Stimulated activated CD4-positive, alpha-beta T cell treated with anti-CD3 and anti-CD28 coated beads, TNF-alpha, amount 100 ng/mL, for 1 hour (primary cell): Measurements from ENCODE around the gene BRD8.

Experiments used
- DNase-seq, 3 donors: peaks; one replicate each; pipeline ENCODE4 v3.0.0-alpha.2; 2020; ENCODE audit warnings: low read depth in 3 of 3, low spot score in 1 of 3

Gene BRD8

DNA sequence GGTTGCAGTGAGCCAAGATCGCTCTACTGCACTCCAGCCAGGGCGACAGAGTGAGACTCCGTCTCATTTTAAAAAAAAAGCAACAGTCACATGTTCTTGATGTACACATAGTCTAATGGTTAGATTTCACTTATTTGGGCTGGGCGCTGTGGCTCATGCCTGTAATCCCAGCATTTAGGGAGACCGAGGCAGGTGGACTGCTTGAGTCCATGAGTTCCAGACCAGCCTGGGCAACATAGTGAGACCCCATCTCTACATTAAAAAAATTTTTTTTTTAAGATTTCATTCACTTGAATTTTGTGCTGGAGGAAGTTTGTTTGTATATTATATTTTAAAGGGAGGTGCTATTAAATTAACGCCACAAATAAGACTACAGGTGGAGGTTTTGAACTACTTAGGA is 72.7 kb downstream of the BRD8 start:
- no peak for DNase-seq

DNA sequence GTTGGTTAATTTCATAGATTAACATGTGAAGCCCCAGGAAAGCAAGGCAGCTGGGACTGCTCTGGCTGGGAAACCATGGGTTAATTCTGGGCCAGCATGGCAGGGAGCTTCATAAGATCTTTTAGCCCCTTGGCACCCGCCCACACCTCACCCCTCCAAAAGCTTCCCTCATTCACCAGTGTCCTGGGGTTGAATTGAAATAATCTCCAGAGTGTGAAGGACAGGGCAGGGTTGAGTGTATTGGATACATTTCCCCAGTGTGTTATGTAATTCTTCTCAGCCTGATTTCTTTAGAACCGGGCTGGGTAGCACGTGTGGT is 75.2 kb downstream of the BRD8 start:
- DNase-seq = no peak

DNA sequence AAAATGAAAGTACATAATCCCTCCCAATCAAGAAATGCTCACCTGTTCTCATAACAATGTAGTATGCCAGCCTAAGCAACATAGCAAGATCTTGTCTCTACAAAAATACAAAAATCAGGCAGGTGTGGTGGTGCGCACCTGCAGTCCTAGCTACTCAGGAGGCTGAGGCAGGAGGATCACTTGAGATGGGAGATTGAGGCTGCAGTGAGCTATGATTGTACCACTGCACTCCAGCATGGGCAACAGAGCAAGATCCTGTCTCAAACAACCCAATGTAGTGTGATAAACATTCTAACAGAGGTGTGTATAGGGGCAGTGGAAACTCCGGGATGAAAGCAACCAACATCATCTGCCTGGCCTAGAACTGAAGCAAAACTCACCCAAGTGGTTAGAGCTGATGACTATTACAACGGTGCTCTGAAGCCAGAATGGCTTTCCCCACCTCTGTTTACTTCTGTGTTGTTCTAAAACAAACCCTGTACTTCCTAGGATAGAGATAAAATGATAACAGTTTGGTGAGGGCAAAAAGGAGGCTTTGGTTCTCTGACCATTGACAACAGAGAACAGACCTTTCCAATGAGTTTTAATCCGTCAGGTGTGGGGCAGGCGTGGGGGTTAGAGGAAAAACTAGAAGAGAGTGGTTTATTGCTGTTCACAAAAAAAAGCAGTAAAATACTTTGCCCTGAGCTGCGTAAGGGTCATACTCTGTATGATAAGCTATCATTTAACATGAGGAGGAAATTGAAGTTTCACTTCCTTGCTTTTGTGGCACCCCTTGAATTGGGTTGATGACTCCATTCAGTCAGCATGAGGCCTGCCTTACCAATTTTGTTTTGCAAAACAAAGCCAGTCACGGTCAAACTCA is 75.7 kb downstream of the BRD8 start:
- DNase-seq = no peak

DNA sequence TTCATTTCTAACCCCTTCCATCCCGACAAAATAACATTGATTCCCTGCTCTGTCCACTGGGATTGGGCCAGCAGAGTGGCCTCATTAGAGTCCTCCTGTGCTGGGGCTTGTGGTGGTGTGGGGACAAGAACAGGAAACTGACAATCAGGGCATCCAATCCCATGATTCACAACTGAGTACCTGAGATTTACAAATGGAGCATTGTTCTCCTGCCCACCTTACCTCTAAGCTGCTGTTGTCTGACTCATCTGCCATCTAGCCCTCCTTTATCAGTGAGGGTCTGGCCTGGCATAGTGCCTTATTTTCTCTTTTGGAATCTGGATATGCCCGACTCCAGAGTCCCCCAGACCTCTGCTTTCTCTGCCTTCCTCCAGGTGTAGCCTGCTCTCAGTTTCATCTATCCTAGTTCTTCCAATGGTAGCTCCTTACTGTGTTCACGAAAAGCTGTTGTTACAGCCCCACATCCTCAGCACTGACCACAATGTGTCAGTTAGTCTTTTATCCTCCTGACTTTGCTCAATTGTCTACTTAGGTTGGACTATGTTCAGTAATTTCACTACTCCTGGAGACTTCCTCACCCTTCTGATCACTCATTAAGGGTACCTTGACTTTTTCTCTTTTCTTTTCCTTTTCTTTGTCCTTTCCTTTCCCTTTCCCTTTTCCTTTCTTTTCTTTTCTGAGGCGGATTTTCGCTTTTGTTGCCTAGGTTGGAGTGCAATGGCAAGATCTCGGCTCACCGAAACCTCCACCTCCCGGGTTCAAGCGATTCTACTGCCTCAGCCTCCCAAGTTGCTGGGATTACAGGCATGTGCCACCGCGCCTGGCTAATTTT is 81.2 kb downstream of the BRD8 start:
- DNase-seq = no peak

DNA sequence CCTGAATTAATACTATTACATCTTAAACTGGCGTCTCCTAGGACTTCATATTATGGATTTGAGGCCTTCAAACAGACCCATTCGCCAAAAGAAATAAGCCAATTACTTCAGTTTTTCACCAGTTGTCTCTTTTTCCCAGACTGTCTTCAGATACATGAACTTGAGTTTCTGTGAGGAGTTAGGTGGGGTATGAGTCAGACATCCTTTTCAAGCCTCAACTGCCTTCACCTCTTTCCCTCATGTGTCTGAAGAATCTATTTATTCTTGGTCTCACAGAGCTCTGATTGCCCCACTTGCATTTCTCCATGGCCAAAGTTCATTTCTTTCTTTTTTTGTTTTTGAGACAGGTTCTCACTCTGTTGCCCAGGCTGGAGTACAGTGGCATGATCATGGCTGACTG is 82.1 kb downstream of the BRD8 start:
- DNase-seq = no peak

DNA sequence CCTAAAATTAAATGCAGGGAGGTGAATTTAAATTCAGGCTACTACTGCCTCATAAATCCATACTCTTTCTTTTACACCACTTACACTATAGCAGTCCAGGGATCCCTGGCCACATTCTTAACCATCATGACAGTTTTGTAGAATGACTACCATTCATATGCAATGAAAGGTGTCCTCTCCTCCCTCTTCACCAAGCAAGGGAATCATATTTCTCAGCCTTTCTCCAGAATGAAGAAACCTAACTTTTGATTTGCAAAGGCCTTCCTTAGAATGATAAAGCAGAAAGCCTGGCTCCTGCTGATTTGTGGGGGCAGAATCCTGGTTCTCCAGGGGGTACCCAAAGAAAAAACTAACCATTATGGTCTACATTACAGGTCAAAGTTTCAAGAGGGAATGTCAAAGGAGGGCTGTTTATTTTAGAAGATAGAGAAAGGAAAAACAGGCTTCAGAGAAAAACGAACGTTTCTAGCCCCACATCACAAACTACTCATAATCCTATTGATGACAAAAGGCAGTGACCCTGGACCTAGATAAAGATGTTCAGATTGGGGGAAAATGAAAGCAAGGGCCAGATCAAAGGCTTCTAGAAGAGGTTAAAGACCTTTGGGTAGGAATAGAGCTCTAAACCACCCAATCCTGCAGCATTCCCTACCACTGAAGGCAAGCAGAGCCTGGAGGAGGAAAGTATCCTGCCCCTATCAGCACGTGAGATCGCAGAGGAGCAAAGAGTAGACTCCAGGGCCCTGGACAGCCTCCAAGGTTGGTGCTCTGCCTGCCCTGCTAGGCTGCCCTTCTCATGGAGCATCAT is 83.1 kb downstream of the BRD8 start:
- DNase-seq = no peak

DNA sequence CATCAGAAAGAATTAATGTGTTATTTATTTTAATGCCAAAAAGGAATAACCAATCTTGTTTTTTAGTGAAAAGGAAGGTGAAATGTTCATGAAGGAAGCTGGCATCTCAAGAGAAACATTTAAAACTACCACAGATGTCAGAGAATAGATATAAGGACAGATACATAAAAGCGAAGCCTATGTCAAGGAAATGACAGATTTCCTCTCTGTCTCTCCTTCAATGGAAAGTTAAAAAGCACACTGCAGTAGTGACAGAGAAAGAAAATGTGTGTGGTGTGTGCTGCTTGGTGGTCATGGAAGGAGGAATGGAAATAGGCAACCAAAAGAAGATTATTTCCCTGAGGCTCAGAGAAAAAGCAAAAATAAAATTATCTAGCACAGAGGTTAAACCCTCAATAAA is 85.4 kb downstream of the BRD8 start:
- DNase-seq = no peak

DNA sequence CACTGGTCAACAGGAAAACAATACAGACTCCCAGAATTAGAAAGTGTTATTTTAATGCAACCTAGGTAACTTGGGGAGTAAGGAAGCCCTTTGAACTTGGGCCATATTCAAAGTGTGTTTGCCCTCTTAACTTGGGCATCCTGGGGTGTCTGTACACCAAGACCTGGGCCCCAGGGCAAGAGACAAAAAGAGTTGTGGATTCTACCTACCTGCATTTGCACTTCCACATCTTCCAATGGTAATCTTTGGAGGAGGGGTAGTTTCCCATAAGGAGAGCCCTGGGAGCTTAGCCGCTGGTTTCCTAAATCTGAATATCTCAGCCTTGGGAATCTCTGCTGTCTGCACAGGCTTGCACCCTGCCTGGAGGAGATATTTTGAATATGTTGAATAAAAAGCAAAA is 86.1 kb downstream of the BRD8 start:
- no peak for DNase-seq

DNA sequence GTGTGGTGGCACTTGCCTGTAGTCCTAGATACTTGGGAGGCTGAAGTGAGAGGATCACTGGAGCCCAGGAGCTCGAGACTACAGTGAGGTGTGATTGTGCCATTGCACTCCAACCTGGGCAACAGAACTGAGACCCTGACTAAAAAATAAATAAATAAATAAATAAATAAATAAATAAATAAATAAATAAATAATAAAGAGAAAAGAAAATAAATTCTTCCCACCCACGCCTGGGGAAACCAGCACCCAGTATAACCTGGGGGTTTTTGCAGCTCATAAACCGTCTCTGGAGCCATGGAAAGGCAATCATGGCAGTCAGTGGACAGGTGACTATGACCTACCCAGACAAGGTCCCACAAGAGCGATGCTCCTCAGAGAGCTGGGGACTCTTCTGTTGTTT is 86.7 kb downstream of the BRD8 start:
- DNase-seq = no peak
